Stomach (tissue), 4 donors: Measurements from ENCODE around the gene RPL27.

Experiments used
- EP300 ChIP-seq: sonication (generic); formaldehyde crosslinking; IDR thresholded peaks from one replicate; pipeline ENCODE4 v1.6.1; 2017; ENCODE audit warnings: antibody characterized with exemption
- POLR2A ChIP-seq, 4 donors: fragments of 450-650 bp; IDR thresholded peaks; one replicate each; pipeline ENCODE4 v1.6.1; 2016; ENCODE audit warnings: antibody characterized with exemption in 4 of 4, control low read depth in 2 of 4, mild to moderate bottlenecking in 1 of 4, moderate library complexity in 1 of 4
- POLR2AphosphoS5 ChIP-seq, 3 donors: sonication (generic); formaldehyde crosslinking; IDR thresholded peaks; one replicate each; pipeline ENCODE4 v1.6.1; 2016; ENCODE audit warnings: antibody characterized with exemption in 3 of 3
- TF ChIP-seq, protein P1 (sequence below), 7 experiments: fragments of 450-650 bp in 4 of 7; fragments of 200-600 bp in 3 of 7; sonication (generic) in 3 of 7; IDR thresholded peaks; one replicate each; pipeline ENCODE4 v1.5.1; 2016 to 2019; ENCODE audit warnings: antibody characterized with exemption in 7 of 7, control low read depth in 2 of 7, mild to moderate bottlenecking in 1 of 7

DNA sequence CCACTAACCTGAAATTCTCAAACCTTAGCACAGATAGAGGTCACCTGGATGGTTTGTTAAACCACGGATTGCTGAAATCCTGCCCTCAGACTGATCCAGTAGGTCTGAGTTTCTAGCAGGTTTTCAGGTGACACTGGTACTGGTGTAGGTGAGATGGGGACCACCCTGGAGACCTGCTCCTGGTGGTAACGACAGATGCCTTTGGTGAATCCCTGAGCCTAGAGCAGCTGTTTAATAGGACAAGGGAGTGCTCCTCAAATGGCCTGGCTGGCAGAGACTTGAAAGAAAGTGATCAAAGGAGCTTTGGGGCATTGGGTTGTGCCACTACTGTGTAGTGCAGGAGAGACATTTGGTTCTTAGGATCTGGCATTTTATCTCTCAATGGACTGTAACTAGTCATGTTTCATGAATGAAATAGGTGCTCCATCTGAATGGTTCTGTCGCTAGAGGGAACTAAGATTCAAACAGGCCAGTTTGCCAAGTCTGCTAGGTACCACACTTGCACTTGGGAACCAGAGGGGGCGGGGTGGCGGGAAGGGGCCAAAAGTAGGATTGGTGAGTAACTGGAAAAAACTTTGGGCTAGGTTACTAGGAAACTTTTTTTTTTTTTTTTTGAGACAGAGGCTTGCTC is 5.4 kb downstream of the RPL27 start:
- TF ChIP-seq POLR2A (IDR thresholded peaks at IDR 0.05) (no peak), POLR2AphosphoS5 (IDR thresholded peaks at IDR 0.05) (no peak), EP300 (no peak)
- TF ChIP-seq, protein P1, sequence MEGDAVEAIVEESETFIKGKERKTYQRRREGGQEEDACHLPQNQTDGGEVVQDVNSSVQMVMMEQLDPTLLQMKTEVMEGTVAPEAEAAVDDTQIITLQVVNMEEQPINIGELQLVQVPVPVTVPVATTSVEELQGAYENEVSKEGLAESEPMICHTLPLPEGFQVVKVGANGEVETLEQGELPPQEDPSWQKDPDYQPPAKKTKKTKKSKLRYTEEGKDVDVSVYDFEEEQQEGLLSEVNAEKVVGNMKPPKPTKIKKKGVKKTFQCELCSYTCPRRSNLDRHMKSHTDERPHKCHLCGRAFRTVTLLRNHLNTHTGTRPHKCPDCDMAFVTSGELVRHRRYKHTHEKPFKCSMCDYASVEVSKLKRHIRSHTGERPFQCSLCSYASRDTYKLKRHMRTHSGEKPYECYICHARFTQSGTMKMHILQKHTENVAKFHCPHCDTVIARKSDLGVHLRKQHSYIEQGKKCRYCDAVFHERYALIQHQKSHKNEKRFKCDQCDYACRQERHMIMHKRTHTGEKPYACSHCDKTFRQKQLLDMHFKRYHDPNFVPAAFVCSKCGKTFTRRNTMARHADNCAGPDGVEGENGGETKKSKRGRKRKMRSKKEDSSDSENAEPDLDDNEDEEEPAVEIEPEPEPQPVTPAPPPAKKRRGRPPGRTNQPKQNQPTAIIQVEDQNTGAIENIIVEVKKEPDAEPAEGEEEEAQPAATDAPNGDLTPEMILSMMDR (IDR thresholded peaks at IDR 0.05): no peak
